H1 (cell line): Measurements from ENCODE around the gene LSM14B. TPM values are rescaled to one million over a fixed set of nuclear protein-coding genes. Genes with fewer than 3 reads are reported as not detected.

Source experiments
- CTCF ChIA-PET: fragments of 300-600 bp; sonication (Branson Sonifier 250); formaldehyde crosslinking; loops from one replicate; lab custom pipeline; 2021; ENCODE audit not compliant: partially characterized antibody; lab: Charles Lee
- POLR2A ChIA-PET: fragments of 300-600 bp; sonication (Branson Sonifier 250); formaldehyde crosslinking; loops from one replicate; lab custom pipeline; 2021; ENCODE audit warnings: inconsistent platforms; ENCODE audit not compliant: partially characterized antibody; lab: Charles Lee
- DNase-seq, 2 experiments: peaks; one replicate each; pipeline versions ENCODE4 v3.0.0 to v3.0.0-alpha.2; 2010 to 2022; ENCODE audit warnings: low spot score in 2 of 2, low read depth in 1 of 2, mixed read lengths in 1 of 2
- FAIRE-seq: peaks from 2 replicates; lab custom pipeline; 2011; peaks lifted over from hg19 to GRCh38; lab: Jason Lieb, UNC
- H2AFZ ChIP-seq: 2 replicates; pipeline ENCODE4 v1.8.1; 2012; ENCODE audit warnings: low read length, inconsistent platforms
- H2AK5ac ChIP-seq: 2 replicates; pipeline ENCODE4 v1.6.1; 2013; ENCODE audit warnings: low read depth, low read length
- H2BK120ac ChIP-seq: replicated peaks from 2 replicates; pipeline ENCODE3; 2013; ENCODE audit warnings: low read depth, low read length, inconsistent platforms
- H2BK12ac ChIP-seq: 2 replicates; pipeline ENCODE4 v1.6.1; 2013; ENCODE audit warnings: low read depth, low read length
- H2BK15ac ChIP-seq: 2 replicates; pipeline ENCODE4 v1.6.1; 2013; ENCODE audit warnings: low read length
- H2BK20ac ChIP-seq: 2 replicates; pipeline ENCODE4 v1.6.1; 2013; ENCODE audit warnings: low read length
- H2BK5ac ChIP-seq: 2 replicates; pipeline ENCODE4 v1.6.1; 2013; ENCODE audit warnings: low read depth, low read length
- H3K14ac ChIP-seq: 2 replicates; pipeline ENCODE4 v1.6.1; 2013; ENCODE audit warnings: inconsistent platforms; ENCODE audit not compliant: insufficient read length
- H3K18ac ChIP-seq: 2 replicates; pipeline ENCODE4 v1.6.1; 2013; ENCODE audit warnings: low read length; ENCODE audit errors: extremely low read depth
- H3K23ac ChIP-seq: 2 replicates; pipeline ENCODE4 v1.6.1; 2013; ENCODE audit warnings: inconsistent platforms; ENCODE audit not compliant: insufficient read length
- H3K23me2 ChIP-seq: 2 replicates; pipeline ENCODE4 v1.6.1; 2013; ENCODE audit warnings: low read depth, low read length
- H3K27ac ChIP-seq: 2 replicates; pipeline ENCODE4 v1.6.1; 2011; ENCODE audit warnings: low read depth, low read length, inconsistent platforms
- H3K27me3 ChIP-seq, 4 experiments: replicated peaks in 1 of 4; 1 replicate in 1 of 4; 2 replicates in 3 of 4; pipeline versions ENCODE4 v1.6.1 to v1.8.1; 2011 to 2013; ENCODE audit warnings: low read length in 3 of 4, mild to moderate bottlenecking in 3 of 4, inconsistent platforms in 2 of 4, mixed read lengths in 2 of 4, moderate library complexity in 1 of 4; ENCODE audit not compliant: control insufficient read depth in 3 of 4, insufficient read depth in 3 of 4; ENCODE audit errors: extremely low read depth in 1 of 4
- H3K36me3 ChIP-seq, 4 experiments: 2 replicates each; pipeline versions ENCODE4 v1.6.1 to v1.8.1; 2011 to 2013; ENCODE audit warnings: mild to moderate bottlenecking in 4 of 4, low read length in 3 of 4, moderate library complexity in 2 of 4, control low read depth in 1 of 4, inconsistent platforms in 1 of 4; ENCODE audit not compliant: insufficient read depth in 4 of 4, control insufficient read depth in 2 of 4
- H3K4ac ChIP-seq: replicated peaks from 2 replicates; pipeline ENCODE3; 2013; ENCODE audit warnings: low read length, low read depth, mixed read lengths, inconsistent platforms; ENCODE audit not compliant: insufficient read length
- H3K4me1 ChIP-seq, 4 experiments: replicated peaks in 1 of 4; 1 replicate in 1 of 4; 2 replicates in 3 of 4; pipeline versions ENCODE4 v1.6.1 to v1.8.1; 2011 to 2013; ENCODE audit warnings: low read length in 3 of 4, inconsistent platforms in 2 of 4, mixed read lengths in 1 of 4; ENCODE audit not compliant: insufficient read depth in 4 of 4, control insufficient read depth in 3 of 4
- H3K4me2 ChIP-seq, 2 experiments: 2 replicates each; pipeline versions ENCODE4 v1.6.1 to v1.8.1; 2011 to 2013; ENCODE audit warnings: low read depth in 2 of 2, low read length in 2 of 2, control low read depth in 1 of 2, inconsistent platforms in 1 of 2, mild to moderate bottlenecking in 1 of 2; ENCODE audit not compliant: insufficient read depth in 1 of 2
- H3K4me3 ChIP-seq, 4 experiments: fragments of 200-600, 300-600 bp in 1 of 4; sonication (generic), shearing (Covaris generic), sonication (Bioruptor Twin) in 1 of 4; 2 replicates each; pipeline versions ENCODE4 v1.5.1 to v1.8.1; 2011 to 2016; ENCODE audit warnings: low read length in 4 of 4, low read depth in 3 of 4, control low read depth in 2 of 4, inconsistent platforms in 2 of 4, mild to moderate bottlenecking in 2 of 4, mixed read lengths in 1 of 4, moderate library complexity in 1 of 4; ENCODE audit not compliant: insufficient read depth in 2 of 4; ENCODE audit errors: extremely low read depth in 1 of 4
- H3K56ac ChIP-seq: replicated peaks from 2 replicates; pipeline ENCODE3; 2013; ENCODE audit warnings: low read depth, mild to moderate bottlenecking, mixed read lengths, low read length, inconsistent platforms; ENCODE audit not compliant: insufficient read length
- H3K79me1 ChIP-seq: 2 replicates; pipeline ENCODE4 v1.6.1; 2013; ENCODE audit warnings: low read depth, low read length, control low read depth
- H3K79me2 ChIP-seq, 2 experiments: 2 replicates each; pipeline versions ENCODE4 v1.6.1 to v1.8.1; 2012 to 2013; ENCODE audit warnings: low read length in 2 of 2, mild to moderate bottlenecking in 2 of 2, inconsistent platforms in 1 of 2; ENCODE audit not compliant: insufficient read depth in 2 of 2, control insufficient read depth in 1 of 2
- H3K9ac ChIP-seq, 4 experiments: replicated peaks in 1 of 4; 1 replicate in 1 of 4; 2 replicates in 3 of 4; pipeline versions ENCODE4 v1.6.1 to v1.8.1; 2011 to 2013; ENCODE audit warnings: low read depth in 3 of 4, low read length in 3 of 4, control low read depth in 2 of 4, mild to moderate bottlenecking in 2 of 4, moderate library complexity in 2 of 4, inconsistent platforms in 1 of 4; ENCODE audit errors: extremely low read depth in 1 of 4
- H3K9me3 ChIP-seq, 2 experiments: 2 replicates each; pipeline versions ENCODE4 v1.6.1 to v1.8.1; 2012 to 2013; ENCODE audit warnings: mild to moderate bottlenecking in 2 of 2, moderate library complexity in 2 of 2, control low read depth in 1 of 2, inconsistent platforms in 1 of 2, low read depth in 1 of 2, low read length in 1 of 2, mixed read lengths in 1 of 2; ENCODE audit not compliant: insufficient read depth in 2 of 2
- H4K20me1 ChIP-seq, 2 experiments: replicated peaks in 1 of 2; 2 replicates each; pipeline versions ENCODE3 to v1.8.1; 2011 to 2013; ENCODE audit warnings: inconsistent platforms in 2 of 2, low read length in 2 of 2, mild to moderate bottlenecking in 1 of 2; ENCODE audit not compliant: insufficient read depth in 2 of 2, control insufficient read depth in 1 of 2
- H4K5ac ChIP-seq: 2 replicates; pipeline ENCODE4 v1.6.1; 2013; ENCODE audit warnings: low read length, low read depth, mixed read lengths, inconsistent platforms; ENCODE audit not compliant: insufficient read length
- H4K8ac ChIP-seq: 2 replicates; pipeline ENCODE4 v1.8.0; 2013; ENCODE audit warnings: mild to moderate bottlenecking, moderate library complexity, low read length, inconsistent platforms; ENCODE audit not compliant: insufficient read depth; ENCODE audit errors: extremely low read depth
- H4K91ac ChIP-seq: replicated peaks from 2 replicates; pipeline ENCODE3; 2013; ENCODE audit warnings: low read length, mixed read lengths, inconsistent platforms; ENCODE audit not compliant: insufficient read length
- CBX5 ChIP-seq: fragments of 300-800, 300-1000 bp; sonication (generic); IDR thresholded peaks from 2 replicates; pipeline ENCODE4 v1.7.1; 2016; ENCODE audit warnings: antibody characterized with exemption, low read length, low read depth
- CHD2 ChIP-seq: IDR thresholded peaks from 2 replicates; pipeline ENCODE4 v1.6.1; 2012; ENCODE audit warnings: low read length, improper control_type of control experiment
- GABPA ChIP-seq: IDR thresholded peaks from 2 replicates; pipeline ENCODE4 v1.6.1; 2011; ENCODE audit warnings: mild to moderate bottlenecking, low read length, moderate library complexity, borderline replicate concordance; ENCODE audit not compliant: insufficient read depth
- HDAC2 ChIP-seq, 2 experiments: fragments of 300-600 bp in 1 of 2; sonication (generic) in 1 of 2; IDR thresholded peaks; 2 replicates each; pipeline ENCODE4 v1.6.1; 2011 to 2012; ENCODE audit warnings: low read depth in 2 of 2, low read length in 2 of 2, mild to moderate bottlenecking in 2 of 2, moderate library complexity in 2 of 2, borderline replicate concordance in 1 of 2, inconsistent platforms in 1 of 2
- MAX ChIP-seq: IDR thresholded peaks from 2 replicates; pipeline ENCODE4 v1.6.1; 2012; ENCODE audit warnings: inconsistent platforms
- POLR2AphosphoS5 ChIP-seq: IDR thresholded peaks from 2 replicates; pipeline ENCODE4 v1.6.1; 2011; ENCODE audit warnings: low read depth, low read length
- RBBP5 ChIP-seq: IDR thresholded peaks from 2 replicates; pipeline ENCODE4 v1.7.1; 2012; ENCODE audit warnings: low read depth, mild to moderate bottlenecking, inconsistent platforms, low read length, moderate library complexity, borderline replicate concordance
- USF2 ChIP-seq: IDR thresholded peaks from 2 replicates; pipeline ENCODE4 v1.6.1; 2011; ENCODE audit warnings: low read length, improper control_type of control experiment
- WGBS, 2 experiments: shearing (Covaris generic) in 1 of 2; methylation state at CpG; one replicate each; pipeline versions ENCODE4 v1.1.6 to v1.1.7; 2013 to 2015; ENCODE audit warnings: low lambda C conversion rate in 2 of 2, mixed read lengths in 2 of 2, inconsistent platforms in 1 of 2, low coverage in 1 of 2, missing lambda C conversion rate in 1 of 2; ENCODE audit not compliant: insufficient replicate concordance in 2 of 2, insufficient coverage in 1 of 2, insufficient read length in 1 of 2; ENCODE audit errors: extremely low coverage in 1 of 2, missing lambda C conversion rate in 1 of 2; 5-methylcytosine and 5-hydroxymethylcytosine counted together
- polyA plus RNA-seq, 7 experiments: library from polyadenylated mRNA; depleted of rRNA in 3 of 7; stranded (reverse) in 5 of 7; unstranded in 2 of 7; fragments of >200 nt in 5 of 7; fragments of 200-250 nt in 2 of 7; gene quantifications; 1 replicate in 5 of 7; 2 replicates in 1 of 7; 4 replicates in 1 of 7; pipeline versions ENCODE4 v1.2.1 to v1.2.3, GENCODE V29; 2011 to 2013; ENCODE audit warnings: missing spikeins in 2 of 7, mixed read lengths in 2 of 7
- total RNA-seq: library from RNA; stranded (reverse); fragmentation: NEBNext Ultra II Directional; extraction: Animal tissue kit (Norgen Biotek cat#: 25700); gene quantifications from 2 replicates; pipeline ENCODE4 v1.2.1, GENCODE V29; 2021

LSM14B gene
- total and polyA plus RNA-seq, 2 of the 8 experiments (the other 6 are each of a cell fraction or from before 2014, with no cell fraction given), result 58.3 to 65.6 TPM

- peak within 1 kb of the TSS; percentile 66 for H3K18ac ChIP-seq
- H4K5ac ChIP-seq, result peak within 1 kb of the TSS; percentile 53
- no peak for FAIRE-seq
- H3K36me3 ChIP-seq, result peaks cover 0 to 11% (median 5%) of the 10 kb centered on the region in 4 experiments; a peak in 6 of 8 replicates
- peak within 1 kb of the TSS; percentile 82 for H3K27ac ChIP-seq
- H3K23me2 ChIP-seq, result peaks cover 3% of the 10 kb centered on the region
- POLR2A ChIA-PET, result interaction anchor here (0.7 to 1.8 kb wide), 8 partner anchors 8 to 129 kb away, joined by 3 to 4 read pairs (median 3); no protein-coding TSS in a partner anchor
- no peaks in the 10 kb centered on the region for H3K27me3 ChIP-seq
- peaks cover 6 to 28% of the 10 kb centered on the region in 2 experiments; a peak in 3 of 4 replicates for H3K79me2 ChIP-seq
- peak within 1 kb of the TSS; percentile 81 to 93 (median 90) for H3K4me3 ChIP-seq
- H2BK20ac ChIP-seq, result no peak within 1 kb of the TSS
- 2% methylated on average over 82 of the region's 96 CpGs; no CpG with 5 or more reads in 1 of the 2 experiments for WGBS, 2 experiments
- peaks cover 0 to 6% of the 10 kb centered on the region in 2 experiments for H4K20me1 ChIP-seq
- DNase-seq, result peak; percentile 90 to 93
- peak within 1 kb of the TSS; percentile 87 for H2BK5ac ChIP-seq
- no peak within 1 kb of the TSS for H3K14ac ChIP-seq
- H2AK5ac ChIP-seq, result no peak within 1 kb of the TSS
- peak within 1 kb of the TSS; percentile 77 for H4K91ac ChIP-seq
- CTCF ChIA-PET, result interaction anchor here (1.6 kb wide), 1 partner anchor 172 kb away, joined by 3 read pairs; no protein-coding TSS in a partner anchor
- peak within 1 kb of the TSS; percentile 86 to 88 (median 88) for H3K9ac ChIP-seq
- no peaks in the 10 kb centered on the region for H3K9me3 ChIP-seq
- H2BK120ac ChIP-seq, result no peak within 1 kb of the TSS
- H2BK12ac ChIP-seq, result no peak within 1 kb of the TSS
- H2AFZ ChIP-seq, result no peak within 1 kb of the TSS; the same call in 1 of the 2 replicates
- peak within 1 kb of the TSS; percentile 90 for H3K56ac ChIP-seq
- H3K4me2 ChIP-seq, result peak within 1 kb of the TSS; percentile 96 to 98
- H3K23ac ChIP-seq, result no peak within 1 kb of the TSS
- peaks cover 13% of the 10 kb centered on the region; the same call in 1 of the 2 replicates for H3K79me1 ChIP-seq
- H3K4me1 ChIP-seq, result peaks cover 0 to 5% (median 1%) of the 10 kb centered on the region in 4 experiments; a peak in 3 of 7 replicates
- no peak within 1 kb of the TSS for H2BK15ac ChIP-seq
- peak within 1 kb of the TSS; percentile 91 for H3K4ac ChIP-seq
- H4K8ac ChIP-seq, result peak within 1 kb of the TSS; percentile 96
- no peak for TF ChIP-seq USF2
- TF ChIP-seq GABPA, result peak; percentile 95
- TF ChIP-seq POLR2AphosphoS5, result peak; percentile 98
- TF ChIP-seq MAX, result peak; percentile 50; the same call in 1 of the 2 replicates
- no peak for TF ChIP-seq CBX5
- no peak for TF ChIP-seq CHD2
- TF ChIP-seq HDAC2 (IDR thresholded peaks at IDR 0.05; ENCODE audit: borderline replicate concordance in 1 of 2, low read depth in 2 of 2, low read length in 2 of 2), result peak in 1 of 2 experiments; percentile 22; a peak in 1 of 4 replicates
- TF ChIP-seq RBBP5, result peak; percentile 92; the same call in 1 of the 2 replicates
Observed at GRCh38 chr20:62182469-62183425, 60.5 kb downstream of the LSM14B start, which contains the start of gene MTG2. Gene MTG2 (plus strand): TSS chr20:62183028. CDS start chr20:62193421, 10,393 bp downstream.
